ENCODE data around the gene OSGIN1.

OSGIN1 gene, protein sequence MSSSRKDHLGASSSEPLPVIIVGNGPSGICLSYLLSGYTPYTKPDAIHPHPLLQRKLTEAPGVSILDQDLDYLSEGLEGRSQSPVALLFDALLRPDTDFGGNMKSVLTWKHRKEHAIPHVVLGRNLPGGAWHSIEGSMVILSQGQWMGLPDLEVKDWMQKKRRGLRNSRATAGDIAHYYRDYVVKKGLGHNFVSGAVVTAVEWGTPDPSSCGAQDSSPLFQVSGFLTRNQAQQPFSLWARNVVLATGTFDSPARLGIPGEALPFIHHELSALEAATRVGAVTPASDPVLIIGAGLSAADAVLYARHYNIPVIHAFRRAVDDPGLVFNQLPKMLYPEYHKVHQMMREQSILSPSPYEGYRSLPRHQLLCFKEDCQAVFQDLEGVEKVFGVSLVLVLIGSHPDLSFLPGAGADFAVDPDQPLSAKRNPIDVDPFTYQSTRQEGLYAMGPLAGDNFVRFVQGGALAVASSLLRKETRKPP

DNA sequence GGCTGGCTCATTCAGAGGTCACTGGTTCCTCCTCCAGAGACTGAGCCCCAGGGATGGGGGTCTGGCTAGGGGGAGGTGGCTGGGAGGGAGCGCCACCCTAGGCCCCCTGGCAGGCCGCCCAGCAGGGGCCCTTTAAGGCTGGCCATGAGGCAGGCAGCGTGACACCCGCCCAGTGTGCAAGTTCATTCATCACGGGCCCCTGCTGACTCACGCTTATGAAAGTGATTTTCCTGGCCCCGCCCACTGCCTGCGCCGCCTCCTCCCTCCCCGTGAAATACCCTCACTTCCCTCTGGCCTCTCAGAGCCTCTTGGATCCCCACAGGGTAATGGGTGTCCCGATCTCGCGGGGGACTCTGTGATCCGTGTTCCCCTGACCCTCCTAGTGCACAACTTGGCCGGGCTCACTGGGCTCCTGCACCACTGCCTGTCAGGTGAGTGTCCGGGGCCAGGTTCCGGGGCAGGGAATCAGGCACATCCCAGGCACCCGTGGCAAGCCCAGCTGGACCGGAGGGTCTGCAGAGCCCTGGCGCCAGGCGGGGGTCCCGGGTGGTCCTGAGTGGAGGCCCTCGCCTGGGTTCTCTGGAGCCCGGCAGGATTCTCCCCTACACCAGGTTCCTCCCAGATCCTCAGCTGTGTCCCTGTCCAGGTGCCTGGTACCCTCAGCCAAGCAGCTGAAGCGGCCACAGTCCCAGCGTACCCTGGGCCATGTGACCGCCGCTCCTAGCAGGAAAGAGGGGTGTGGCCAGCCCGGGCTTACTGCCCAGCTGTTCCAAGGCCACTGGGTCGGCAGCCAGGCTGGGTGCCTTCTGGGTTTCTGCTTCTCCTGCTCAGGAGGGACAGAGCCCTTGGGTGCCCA, at the start of gene OSGIN1:
Gene OSGIN1 (plus strand): TSS at position 301 of the 856 bp plus-strand sequence. CDS start 4,432 bp downstream, outside the sequence.
- peak; percentile 83 to 90 for DNase-seq

DNA sequence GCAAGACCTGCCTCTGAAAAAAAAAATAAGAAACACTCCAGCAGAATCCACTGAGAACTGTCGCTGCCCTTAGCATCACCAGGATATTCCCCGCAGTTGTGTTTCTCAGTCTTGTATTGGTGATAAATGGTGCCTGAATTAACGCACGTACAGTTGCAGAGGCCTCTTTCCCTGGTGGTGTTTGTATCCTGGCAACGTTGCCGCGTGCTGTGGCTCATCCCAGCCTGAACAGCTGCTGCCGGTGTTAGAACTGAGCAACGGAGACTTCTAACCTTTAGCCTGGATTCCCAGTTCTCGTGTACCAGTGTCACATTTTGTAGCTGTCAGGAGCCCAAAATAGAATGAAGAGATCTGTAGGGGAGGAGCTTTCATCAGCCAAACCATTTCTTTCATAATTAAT, 49.3 kb upstream of the OSGIN1 start:
- no peak for DNase-seq

DNA sequence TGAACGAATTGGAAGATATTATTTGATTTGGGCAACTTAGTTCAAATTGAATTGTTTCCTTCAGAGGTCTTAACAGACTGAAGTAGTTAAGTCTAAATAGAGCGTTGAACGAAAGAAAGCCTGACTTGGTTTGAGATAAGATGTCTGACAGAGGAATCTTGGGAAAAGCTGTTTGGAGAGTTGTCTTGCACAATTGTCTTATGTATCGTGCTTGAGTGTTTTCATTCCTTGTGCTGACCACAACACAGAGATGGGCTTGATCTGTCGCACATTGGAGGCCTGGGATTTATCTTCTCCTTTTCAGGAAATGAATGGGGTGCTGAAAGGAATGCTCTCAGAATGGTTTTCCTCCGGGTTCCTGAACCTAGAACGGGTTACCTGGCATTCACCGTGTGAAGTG, 46.4 kb upstream of the OSGIN1 start:
- DNase-seq, result no peak

DNA sequence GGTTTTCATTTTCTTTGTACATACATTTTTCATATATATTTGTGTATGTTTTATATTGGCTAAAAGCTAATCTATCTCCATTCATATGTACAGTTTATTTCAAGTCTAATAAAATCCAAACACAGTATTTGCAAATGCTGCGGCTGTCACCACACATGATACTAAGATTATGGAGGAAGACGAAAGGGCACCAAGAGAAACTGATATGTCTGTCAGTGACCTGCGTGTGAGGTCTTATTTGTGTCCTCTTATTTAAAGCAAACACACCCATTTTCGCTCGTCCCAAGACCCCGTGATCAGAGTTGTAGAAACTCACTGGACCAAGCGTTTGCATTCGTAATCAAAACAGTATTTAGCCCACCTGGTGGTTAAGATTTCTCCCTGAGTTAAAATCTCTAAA, 45.9 kb upstream of the OSGIN1 start:
- DNase-seq, result no peak

DNA sequence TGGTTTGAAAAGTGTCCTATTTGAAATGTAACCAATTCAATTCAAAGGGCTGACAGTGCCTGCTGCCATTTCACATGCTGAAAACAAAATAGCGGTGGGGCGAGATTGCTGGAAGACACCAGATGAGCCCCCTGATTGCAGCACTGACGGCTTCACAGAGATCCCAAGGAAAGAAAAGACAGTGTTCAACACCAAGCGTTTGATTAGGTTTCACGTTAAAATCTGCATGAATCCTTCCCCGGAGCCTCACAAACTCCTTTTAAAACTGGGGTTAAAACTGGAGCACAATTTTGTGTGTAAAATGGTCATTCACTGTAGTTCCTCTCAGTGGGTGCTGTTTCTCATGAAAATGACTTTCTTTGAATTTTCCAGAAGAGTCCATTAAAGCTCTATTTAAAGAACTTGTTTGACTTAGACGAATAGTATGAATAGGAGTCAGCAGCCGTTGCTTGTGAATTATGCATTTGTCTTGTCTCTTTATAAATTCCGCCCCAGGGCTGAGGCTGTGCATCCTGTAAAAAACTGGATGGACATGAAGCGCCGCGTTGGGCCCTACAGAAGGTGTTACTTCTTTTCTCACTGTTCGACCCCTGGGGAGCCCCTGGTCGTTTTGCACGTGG, 45.3 kb upstream of the OSGIN1 start:
- no peak for DNase-seq

DNA sequence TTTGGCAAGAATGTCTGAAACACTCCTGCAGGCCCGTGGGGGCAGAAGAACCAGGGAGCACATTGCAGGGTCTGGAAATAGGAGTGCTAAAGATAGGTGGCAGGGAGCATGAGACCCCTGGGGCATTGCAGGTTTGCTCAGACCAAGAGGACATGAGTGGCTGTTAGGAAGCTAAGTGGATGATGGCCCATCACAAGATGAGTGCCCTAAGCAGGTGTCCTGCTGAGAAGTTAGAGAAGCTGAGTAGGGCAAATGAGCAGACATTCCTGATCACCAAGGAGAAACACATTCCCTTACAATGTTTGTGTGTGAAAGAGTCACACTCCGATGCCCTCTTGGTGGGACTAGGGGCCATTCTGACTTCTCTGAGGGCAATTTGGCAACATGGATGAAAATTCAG, 44.2 kb upstream of the OSGIN1 start:
- DNase-seq, result no peak

DNA sequence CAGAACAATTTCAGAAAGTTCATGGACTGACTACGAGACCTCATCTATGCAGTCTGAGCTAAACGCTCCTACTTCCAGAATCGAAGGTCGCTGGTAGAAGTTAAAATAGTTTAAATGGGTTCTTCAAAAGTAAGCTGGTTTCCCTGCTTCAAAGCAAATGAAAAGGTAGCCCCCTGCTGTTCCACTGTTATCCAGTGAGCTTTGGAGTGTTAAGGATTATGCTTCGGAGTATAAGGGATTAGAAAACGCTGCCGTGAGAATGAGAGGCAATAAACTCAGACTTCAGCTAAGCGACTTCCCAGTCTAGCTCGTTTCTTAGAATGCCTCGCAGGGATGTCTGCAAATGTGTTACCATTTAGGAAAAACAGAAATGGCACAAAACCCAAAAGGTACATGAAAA, 41.8 kb upstream of the OSGIN1 start:
- no peak for DNase-seq

DNA sequence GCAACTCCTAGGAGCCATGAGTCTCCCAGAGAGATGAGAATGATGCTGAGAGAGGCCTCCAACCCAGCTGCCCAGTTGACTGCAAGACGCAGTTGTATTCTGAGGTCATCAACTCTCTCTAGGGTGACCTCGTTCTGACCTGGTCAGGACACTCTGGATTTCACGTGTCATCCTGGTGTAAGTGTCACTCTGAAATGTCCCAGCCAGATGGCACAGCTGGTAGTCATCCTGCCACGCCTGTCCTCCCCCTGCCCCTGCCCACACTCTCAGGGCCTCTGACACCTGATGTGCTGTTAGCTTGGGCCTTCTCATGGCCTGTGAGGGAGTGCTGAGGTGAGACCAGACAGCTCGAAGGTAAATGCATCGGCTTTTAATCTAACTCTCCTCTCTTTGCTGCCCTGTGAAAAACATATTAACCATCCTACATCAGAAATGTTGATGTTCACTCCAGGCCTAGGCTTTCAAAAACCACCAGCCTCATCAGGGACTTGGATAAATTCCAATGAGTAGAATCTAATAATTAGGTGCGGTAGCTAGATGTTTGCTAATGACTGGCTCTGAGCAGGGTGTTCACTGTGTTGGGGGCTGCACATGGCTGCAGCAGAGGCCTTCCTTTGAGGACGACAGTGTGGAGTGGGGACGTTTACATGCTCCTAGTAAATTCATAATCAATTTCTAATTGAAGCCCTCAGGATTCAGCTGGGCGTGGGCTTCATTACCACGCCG, 40.4 kb upstream of the OSGIN1 start:
- no peak for DNase-seq

DNA sequence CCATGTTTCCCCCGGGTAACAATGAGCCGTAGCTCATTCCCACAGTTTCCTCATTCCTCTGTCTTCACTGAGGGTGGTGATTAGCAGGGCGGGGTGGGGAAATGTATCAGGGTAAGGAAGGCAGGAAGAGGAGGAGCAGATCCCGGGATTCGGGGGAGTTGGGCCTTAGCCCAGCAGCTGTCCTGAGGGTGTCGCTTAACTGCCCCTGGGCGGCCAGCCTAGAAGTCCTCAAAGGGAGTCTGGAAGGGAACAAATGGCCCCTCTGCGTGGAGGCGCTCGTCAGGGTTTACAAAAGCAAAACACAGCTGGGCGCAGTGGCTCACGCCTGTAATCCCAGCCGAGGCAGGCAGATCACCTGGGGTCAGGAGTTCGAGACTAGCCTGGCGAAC, 39.8 kb upstream of the OSGIN1 start:
- DNase-seq, result no peak

DNA sequence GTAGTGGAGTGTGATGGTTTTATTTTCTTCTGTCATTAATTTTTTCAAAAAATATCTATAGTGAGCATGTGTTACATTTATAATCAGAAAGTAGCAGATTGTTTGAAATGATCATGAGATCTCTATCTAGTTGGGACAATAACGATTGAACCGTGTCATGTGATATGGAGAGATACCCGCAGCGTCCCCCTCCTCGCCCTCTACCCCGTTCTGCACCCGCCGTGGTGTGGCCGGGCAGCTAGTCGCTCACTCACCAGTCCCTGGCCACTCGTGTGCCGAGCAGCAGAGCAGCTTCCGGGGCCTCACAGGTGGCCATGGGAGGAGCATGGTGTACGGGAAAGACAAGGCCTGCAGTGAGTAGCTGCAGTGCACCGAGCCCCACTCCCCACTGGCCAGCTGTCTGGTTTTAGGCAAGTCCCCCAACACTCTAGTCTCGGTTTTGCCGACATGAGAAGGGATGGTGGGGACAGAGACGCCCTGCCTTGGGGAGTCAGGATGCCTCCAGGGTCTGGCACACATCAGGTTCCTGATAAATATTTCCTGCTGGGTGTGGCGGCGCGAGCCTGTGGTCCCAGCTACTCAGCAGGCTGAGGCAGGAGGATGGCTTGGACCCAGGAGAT, 38.8 kb upstream of the OSGIN1 start:
- no peak for DNase-seq

DNA sequence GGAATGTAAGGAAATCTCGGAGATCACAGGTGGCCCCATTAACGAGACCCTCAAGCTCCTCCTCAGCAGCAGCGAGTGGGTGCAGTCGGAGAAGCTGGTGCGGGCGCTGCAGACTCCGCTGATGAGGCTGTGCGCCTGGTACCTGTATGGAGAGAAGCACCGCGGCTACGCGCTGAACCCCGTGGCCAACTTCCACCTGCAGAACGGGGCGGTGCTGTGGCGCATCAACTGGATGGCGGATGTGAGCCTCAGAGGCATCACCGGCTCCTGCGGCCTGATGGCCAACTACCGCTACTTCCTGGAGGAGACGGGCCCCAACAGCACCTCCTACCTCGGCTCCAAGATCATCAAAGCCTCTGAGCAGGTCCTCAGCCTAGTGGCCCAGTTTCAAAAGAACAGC, 38.0 kb upstream of the OSGIN1 start:
- no peak for DNase-seq

DNA sequence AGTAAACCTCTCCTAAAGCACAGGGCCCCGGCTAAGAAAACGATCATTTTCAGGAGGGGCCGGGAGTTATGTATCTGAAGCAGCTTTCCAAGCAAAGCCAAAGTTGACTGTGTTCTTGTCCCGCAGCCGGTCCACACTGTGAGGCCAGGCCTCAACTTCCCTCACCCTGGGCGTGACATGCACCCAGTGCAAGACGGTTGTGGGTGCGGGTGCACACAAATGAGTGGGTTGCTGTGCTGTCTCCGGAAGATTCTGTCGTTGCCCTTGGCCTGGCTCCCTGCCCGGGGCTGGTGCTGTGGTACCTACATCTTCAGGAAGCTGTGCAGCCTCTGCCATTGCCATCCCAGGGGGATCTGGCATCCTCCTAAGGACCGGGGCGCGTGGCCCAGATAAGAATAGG, 37.5 kb upstream of the OSGIN1 start:
- no peak for DNase-seq

DNA sequence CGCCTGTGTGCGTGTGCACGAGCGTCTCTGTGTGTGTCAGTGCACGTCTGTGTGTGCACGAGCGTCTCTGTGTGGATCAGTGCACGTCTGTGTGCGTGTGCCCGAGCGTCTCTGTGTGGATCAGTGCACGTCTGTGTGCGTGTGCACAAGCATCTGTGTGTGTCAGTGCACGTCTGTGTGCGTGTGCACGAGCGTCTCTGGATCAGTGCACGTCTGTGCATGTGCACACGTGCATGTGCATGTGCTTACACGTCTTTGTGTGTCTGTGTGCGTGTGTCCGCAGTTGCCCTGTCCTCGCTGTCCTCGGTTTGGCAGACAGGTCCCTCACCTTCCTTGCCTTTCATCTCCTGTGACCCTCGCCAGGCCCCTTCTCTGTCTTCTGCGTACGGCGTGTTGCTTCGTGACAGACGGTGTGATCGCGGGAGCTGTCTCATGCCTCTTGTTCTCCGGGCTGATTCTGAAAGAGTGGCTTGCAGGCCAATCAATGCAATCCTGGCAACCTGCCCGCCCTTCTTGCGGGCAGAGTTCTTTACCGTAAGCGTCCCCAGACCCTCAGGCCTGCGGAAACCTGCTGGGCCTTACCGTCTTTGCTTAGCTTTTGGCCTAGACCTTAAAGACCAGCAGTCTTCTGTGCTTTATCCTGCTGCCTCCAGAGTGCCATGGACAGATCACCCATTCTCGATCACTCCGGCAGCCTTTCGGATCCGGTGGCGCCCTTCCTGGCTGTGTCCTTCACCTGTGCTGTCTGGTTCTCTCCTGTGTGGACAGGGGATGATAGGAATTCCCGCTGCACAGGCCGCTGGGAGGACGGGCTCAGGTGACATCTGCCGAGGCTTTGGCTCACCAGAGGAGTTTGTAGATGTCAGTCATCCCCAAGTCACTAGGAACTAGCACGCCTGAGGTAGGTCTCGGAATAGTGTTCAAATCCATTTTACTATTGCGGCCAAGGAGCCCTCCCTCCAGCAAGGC, 35.6 kb upstream of the OSGIN1 start:
- DNase-seq, result no peak

DNA sequence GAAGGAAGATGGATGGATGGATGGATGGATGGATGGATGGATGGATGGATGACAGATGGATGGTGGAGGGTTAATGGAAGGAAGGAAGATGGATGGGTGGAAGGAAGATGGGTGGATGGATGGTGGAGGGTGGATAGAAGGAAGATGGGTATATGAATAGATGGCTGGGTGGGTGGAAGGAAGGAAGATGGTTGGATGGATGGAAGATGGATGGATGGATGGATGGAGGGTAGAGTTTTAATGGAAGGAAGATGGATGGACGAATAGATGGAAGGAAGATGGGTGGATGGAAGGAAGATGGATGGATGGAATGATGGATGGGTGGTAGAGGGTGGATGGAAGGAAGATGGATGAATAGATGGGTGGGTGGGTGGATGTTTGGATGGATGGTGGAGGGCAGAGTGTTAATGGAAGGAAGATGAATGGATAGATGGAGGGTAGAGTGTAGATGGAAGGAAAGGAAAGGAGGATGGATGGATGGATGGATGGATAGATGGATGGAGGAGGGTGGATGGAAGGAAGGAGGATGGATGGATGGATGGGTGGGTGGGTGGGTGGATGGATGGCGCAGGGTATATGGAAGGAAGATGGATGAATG, 32.0 kb upstream of the OSGIN1 start:
- DNase-seq, result no peak

DNA sequence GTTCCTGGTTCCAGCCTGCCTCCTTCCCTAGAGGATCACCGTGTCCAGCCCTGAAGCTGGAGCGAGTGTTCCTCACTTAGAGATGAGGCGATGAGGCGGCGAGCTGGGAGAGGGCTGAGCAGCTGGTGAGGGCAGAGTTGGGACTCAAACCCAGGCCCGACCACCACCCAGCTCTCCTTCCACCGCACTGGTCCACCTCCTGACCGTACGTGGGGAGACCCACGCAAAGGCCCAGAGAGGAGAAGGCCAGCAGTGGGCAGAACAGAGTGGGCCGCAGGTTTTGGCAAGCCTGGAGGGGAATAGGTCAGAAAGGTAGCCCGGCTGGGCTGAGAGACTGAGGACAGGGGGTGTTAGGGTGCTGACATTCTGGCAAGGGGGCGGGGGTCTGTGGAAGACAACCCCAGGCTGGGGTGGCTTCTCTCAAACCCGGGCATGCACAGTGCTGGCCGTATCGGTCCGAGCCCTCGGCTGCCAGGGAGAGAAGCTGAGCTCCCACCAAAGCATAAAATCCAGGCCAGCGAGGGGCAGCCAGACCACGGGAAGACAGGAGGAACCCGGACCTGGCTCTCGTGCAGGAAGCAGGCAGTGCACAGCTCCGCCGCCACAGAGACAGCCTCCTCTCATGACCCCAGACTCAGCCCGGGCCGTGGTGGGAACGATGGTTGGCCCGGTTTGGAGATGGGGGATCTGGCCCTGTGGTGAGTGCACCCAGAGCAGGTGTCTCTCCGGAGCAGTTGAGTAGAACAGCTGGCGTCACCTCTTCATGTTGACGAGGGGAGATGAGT, 29.3 kb upstream of the OSGIN1 start:
- DNase-seq, result no peak

DNA sequence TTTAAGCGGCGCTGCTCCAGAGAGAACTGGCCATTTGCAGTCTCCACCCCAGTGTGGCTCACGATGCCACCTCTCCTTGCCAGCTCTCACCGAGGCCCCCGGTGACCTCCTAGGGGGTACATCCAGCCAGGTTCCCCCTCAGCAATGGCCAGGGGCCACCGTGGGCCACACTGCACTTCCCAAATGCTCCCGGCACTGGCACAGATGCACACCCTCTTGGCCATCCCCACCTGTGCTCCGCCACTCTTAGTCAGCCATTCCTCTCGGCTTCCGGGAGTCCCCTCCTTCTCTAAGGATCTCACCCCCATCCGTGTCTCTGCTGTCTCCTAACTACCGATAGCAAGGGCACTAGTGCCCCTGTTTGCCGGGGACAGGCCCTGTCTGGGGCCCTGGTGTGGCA, 28.4 kb upstream of the OSGIN1 start:
- no peak for DNase-seq

DNA sequence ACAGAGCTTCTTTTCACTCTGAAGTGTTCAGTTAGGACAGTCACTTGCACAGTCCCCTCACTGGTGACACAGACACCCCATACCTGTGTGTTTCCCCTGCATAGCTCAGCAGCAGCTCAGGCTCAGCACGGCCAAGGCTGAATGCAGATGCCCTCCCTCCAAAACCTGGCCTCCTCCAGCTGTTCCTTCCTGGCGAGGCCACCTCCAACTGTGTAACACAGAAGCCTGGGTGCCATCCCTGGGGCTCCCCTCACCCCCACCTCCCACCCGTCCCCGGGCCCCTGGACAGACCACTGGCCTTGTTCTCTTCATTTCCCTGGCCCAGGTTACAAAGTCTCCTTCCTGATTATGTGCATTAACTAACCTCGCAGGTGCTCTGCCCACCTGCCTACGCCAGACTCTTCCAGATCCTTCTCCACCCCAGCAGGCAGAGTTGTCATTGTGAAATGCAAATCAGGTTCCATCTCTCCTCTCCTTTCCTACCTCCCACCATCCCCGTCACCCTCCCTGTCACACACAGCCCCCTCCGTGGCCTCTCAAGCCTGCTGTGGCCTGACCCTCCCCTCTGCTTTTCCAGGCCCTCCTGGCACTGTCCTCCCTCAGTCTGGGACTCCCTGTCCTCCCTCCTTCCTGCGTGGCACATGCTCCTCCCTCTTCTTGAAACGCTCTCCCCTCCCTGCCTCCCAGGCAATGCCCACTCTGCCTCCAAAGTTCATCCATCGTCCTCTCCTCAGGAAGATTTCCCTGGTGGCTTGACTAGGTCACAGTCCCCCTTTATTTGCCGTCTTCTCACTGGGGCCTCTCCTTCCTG, 27.7 kb upstream of the OSGIN1 start:
- DNase-seq, result no peak

DNA sequence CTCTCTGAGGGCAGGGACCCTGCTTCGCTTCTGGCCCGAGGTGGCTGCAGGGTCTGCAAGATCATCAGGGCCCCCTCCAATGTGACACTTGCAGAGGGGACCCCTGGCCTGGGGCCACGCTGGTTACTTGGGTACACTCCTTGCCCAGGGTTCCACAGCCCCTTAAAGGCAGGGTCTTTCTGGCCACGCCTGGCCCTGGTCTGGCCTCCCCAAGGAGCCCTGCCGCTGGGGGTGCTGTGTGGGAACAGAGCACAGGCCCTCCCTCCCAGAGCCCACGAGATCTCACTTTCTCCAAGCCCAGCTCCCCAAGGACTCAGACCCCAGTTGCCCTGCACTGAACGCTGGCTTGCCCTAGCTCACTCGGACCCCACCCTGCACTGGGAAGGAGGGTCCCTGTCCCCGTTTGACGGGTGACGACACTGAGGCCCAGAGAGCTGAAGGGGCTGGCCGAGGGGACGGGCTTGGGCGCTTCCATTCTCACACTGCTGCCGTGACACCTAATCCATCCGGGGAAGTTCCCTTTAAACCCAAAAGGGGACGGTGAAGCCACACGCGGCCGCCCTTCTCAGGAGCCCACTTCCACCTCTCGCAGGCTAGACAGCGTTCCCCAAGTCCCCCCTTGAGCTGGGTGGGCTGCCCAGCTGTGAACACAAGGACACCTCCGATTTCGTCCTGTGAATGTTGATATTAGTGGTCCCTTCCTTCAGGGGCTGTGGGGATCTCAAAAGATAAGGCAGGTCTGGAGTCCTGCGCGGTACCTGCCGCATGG, 26.9 kb upstream of the OSGIN1 start:
- no peak for DNase-seq
